H1 (cell line): ENCODE measurements around the gene PPP2R2B. TPM values are rescaled to one million over a fixed set of nuclear protein-coding genes. Genes with fewer than 3 reads are reported as not detected.

ENCODE experiments used
- TCF12 ChIP-seq: IDR thresholded peaks from 2 replicates; pipeline ENCODE4 v1.6.1; 2011; ENCODE audit warnings: low read depth, mild to moderate bottlenecking, low read length
- polyA plus RNA-seq, 7 experiments: library from polyadenylated mRNA; depleted of rRNA in 3 of 7; stranded (reverse) in 5 of 7; unstranded in 2 of 7; fragments of >200 nt in 5 of 7; fragments of 200-250 nt in 2 of 7; gene quantifications; 1 replicate in 5 of 7; 2 replicates in 1 of 7; 4 replicates in 1 of 7; pipeline versions ENCODE4 v1.2.1 to v1.2.3, GENCODE V29; 2011 to 2013; ENCODE audit warnings: missing spikeins in 2 of 7, mixed read lengths in 2 of 7
- total RNA-seq: library from RNA; stranded (reverse); fragmentation: NEBNext Ultra II Directional; extraction: Animal tissue kit (Norgen Biotek cat#: 25700); gene quantifications from 2 replicates; pipeline ENCODE4 v1.2.1, GENCODE V29; 2021

The PPP2R2B gene
- total and polyA plus RNA-seq, 2 of the 8 experiments (the other 6 are each of a cell fraction or from before 2014, with no cell fraction given), result 21.1 to 37.1 TPM

DNA sequence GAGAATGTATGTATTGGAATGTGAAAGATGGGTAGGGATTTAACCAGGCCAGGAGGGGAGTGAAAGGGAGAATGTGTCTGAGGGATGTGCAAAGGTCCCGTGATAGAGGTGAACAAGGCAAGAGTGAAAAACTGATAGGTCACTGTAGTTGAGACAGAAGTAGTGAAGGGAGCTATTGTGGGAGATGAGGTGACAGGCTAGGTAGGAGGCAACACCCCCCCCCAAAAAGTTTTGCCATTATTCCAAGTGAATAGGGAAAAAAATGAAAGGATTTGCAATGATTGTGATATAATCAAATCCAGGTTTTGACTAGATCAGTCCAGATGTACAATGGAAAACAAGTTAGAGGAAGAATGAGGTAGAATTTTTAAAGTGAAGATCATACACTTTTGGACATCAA lies 226.0 kb downstream of the PPP2R2B start (continued):
- no peak for TF ChIP-seq TCF12
